ENCODE data around the gene PPP2R1B. TPM values are rescaled to one million over a fixed set of nuclear protein-coding genes. Genes with fewer than 3 reads are reported as not detected.

PPP2R1B gene
- total RNA-seq, 2 experiments from 2014 or later, result 56.4 to 57.7 TPM

GRCh38 chr11:111765320-111765983 is 737 bp downstream of the PPP2R1B start:
- CTCF ChIA-PET, result interaction anchor here (0.7 to 11.5 kb wide), 12 partner anchors 12 to 319 kb away, joined by 3 to 118 read pairs (median 4); no protein-coding TSS in a partner anchor
- peaks cover 45% of the 10 kb centered on the region for H3K36me3 Mint-ChIP-seq (ENCODE audit: low read depth)

GRCh38 chr11:111764621-111765020 is 1.6 kb downstream of the PPP2R1B start:
- Mint-ChIP-seq H3K27me3 (ENCODE audit: low read depth) (no peaks in the 10 kb centered on the region), H3K36me3 (ENCODE audit: low read depth) (peaks cover 52% of the 10 kb centered on the region), H3K9me3 (ENCODE audit: insufficient read depth) (no peaks in the 10 kb centered on the region), H3K4me3 (peak overlapping the region; percentile 99), H3K27ac (no peak overlapping the region), H3K4me1 (ENCODE audit: low read depth) (peaks cover 27% of the 10 kb centered on the region)
- ChIA-PET CTCF (interaction anchor here (0.7 to 11.5 kb wide), 9 partner anchors 13 to 217 kb away, joined by 3 to 118 read pairs (median 4); no protein-coding TSS in a partner anchor), POLR2A (interaction anchor here (0.7 to 1.1 kb wide), 5 partner anchors 18 to 322 kb away, joined by 3 read pairs; partner anchors contain the start of genes SDHD and TIMM8B)
- no peak for ATAC-seq
- DNase-seq, result no peak

More at GRCh38 chr11:111765320-111765983, 737 bp downstream of the PPP2R1B start:
- Mint-ChIP-seq H3K4me1 (ENCODE audit: low read depth) (peaks cover 27% of the 10 kb centered on the region), H3K27me3 (ENCODE audit: low read depth) (no peaks in the 10 kb centered on the region), H3K9me3 (ENCODE audit: insufficient read depth) (no peaks in the 10 kb centered on the region), H3K27ac (peak overlapping the region; percentile 98), H3K4me3 (peak overlapping the region; percentile 99)
- ATAC-seq (no peak), DNase-seq (no peak)
- POLR2A ChIA-PET, result interaction anchor here (0.7 to 2.0 kb wide), 5 partner anchors 12 to 321 kb away, joined by 3 to 6 read pairs (median 3); partner anchors contain the start of genes SDHD and TIMM8B

GRCh38 chr11:111762981-111763643 is 3.1 kb downstream of the PPP2R1B start:
- Mint-ChIP-seq H3K4me1 (ENCODE audit: low read depth) (peaks cover 27% of the 10 kb centered on the region), H3K4me3 (no peak overlapping the region), H3K27me3 (ENCODE audit: low read depth) (no peaks in the 10 kb centered on the region), H3K9me3 (ENCODE audit: insufficient read depth) (no peaks in the 10 kb centered on the region), H3K36me3 (ENCODE audit: low read depth) (peaks cover 65% of the 10 kb centered on the region), H3K27ac (no peak overlapping the region)
- POLR2A ChIA-PET, result no interaction called here
- CTCF ChIA-PET, result interaction anchor here (0.7 to 11.5 kb wide), 7 partner anchors 10 to 176 kb away, joined by 3 to 118 read pairs (median 3); partner anchors contain the start of gene SIK2
- ATAC-seq (no peak), DNase-seq (no peak)

- H3K27ac Mint-ChIP-seq, result no peak overlapping the region
- no peaks in the 10 kb centered on the region for H3K9me3 Mint-ChIP-seq (ENCODE audit: insufficient read depth)
- ChIA-PET CTCF (interaction anchor here (1.1 to 11.5 kb wide), 7 partner anchors 10 to 176 kb away, joined by 3 to 118 read pairs (median 5); no protein-coding TSS in a partner anchor), POLR2A (no interaction called here)
- H3K36me3 Mint-ChIP-seq (ENCODE audit: low read depth), result peaks cover 69% of the 10 kb centered on the region
- no peak for ATAC-seq
- H3K4me3 Mint-ChIP-seq, result no peak overlapping the region
- DNase-seq, result no peak
- H3K4me1 Mint-ChIP-seq (ENCODE audit: low read depth), result peaks cover 27% of the 10 kb centered on the region
- H3K27me3 Mint-ChIP-seq (ENCODE audit: low read depth), result no peaks in the 10 kb centered on the region
Measured at GRCh38 chr11:111762526-111762925, 3.7 kb downstream of the PPP2R1B start.

GRCh38 chr11:111761036-111761435 is 5.2 kb downstream of the PPP2R1B start:
- H3K4me3 Mint-ChIP-seq, result no peak overlapping the region
- POLR2A ChIA-PET, result interaction anchor here (0.6 kb wide), 1 partner anchor 152 kb away, joined by 3 read pairs; no protein-coding TSS in a partner anchor
- H3K27me3 Mint-ChIP-seq (ENCODE audit: low read depth), result no peaks in the 10 kb centered on the region
- DNase-seq (no peak), ATAC-seq (no peak)
- H3K36me3 Mint-ChIP-seq (ENCODE audit: low read depth), result peaks cover 74% of the 10 kb centered on the region
- CTCF ChIA-PET, result interaction anchor here (1.3 to 11.5 kb wide), 5 partner anchors 8 to 174 kb away, joined by 4 to 118 read pairs (median 7); no protein-coding TSS in a partner anchor
- H3K27ac Mint-ChIP-seq, result no peak overlapping the region
- H3K4me1 Mint-ChIP-seq (ENCODE audit: low read depth), result peaks cover 19% of the 10 kb centered on the region
- H3K9me3 Mint-ChIP-seq (ENCODE audit: insufficient read depth), result no peaks in the 10 kb centered on the region

GRCh38 chr11:111759778-111760407 is 6.3 kb downstream of the PPP2R1B start:
- Mint-ChIP-seq H3K9me3 (ENCODE audit: insufficient read depth) (no peaks in the 10 kb centered on the region), H3K27ac (no peak overlapping the region), H3K4me3 (no peak overlapping the region), H3K36me3 (ENCODE audit: low read depth) (peaks cover 68% of the 10 kb centered on the region), H3K27me3 (ENCODE audit: low read depth) (no peaks in the 10 kb centered on the region), H3K4me1 (ENCODE audit: low read depth) (peaks cover 15% of the 10 kb centered on the region)
- ChIA-PET CTCF (interaction anchor here (0.8 to 11.5 kb wide), 5 partner anchors 18 to 305 kb away, joined by 3 to 118 read pairs (median 3); no protein-coding TSS in a partner anchor), POLR2A (no interaction called here)
- DNase-seq (no peak), ATAC-seq (no peak)

GRCh38 chr11:111759376-111759775 is 6.8 kb downstream of the PPP2R1B start:
- DNase-seq (no peak), ATAC-seq (no peak)
- Mint-ChIP-seq H3K27ac (no peak overlapping the region), H3K4me3 (no peak overlapping the region), H3K27me3 (ENCODE audit: low read depth) (no peaks in the 10 kb centered on the region), H3K4me1 (ENCODE audit: low read depth) (peaks cover 10% of the 10 kb centered on the region), H3K9me3 (ENCODE audit: insufficient read depth) (no peaks in the 10 kb centered on the region), H3K36me3 (ENCODE audit: low read depth) (peaks cover 64% of the 10 kb centered on the region)
- ChIA-PET CTCF (interaction anchor here (1.2 to 11.5 kb wide), 3 partner anchors 18 to 304 kb away, joined by 3 to 118 read pairs (median 3); no protein-coding TSS in a partner anchor), POLR2A (no interaction called here)

- H3K4me1 Mint-ChIP-seq (ENCODE audit: low read depth), result no peaks in the 10 kb centered on the region
- H3K27me3 Mint-ChIP-seq (ENCODE audit: low read depth), result no peaks in the 10 kb centered on the region
- ATAC-seq, result no peak
- H3K27ac Mint-ChIP-seq, result no peak overlapping the region
- DNase-seq, result no peak
- ChIA-PET POLR2A (no interaction called here), CTCF (interaction anchor here (1.0 kb wide), 1 partner anchor 152 kb away, joined by 4 read pairs; no protein-coding TSS in a partner anchor)
- H3K4me3 Mint-ChIP-seq, result no peak overlapping the region
- H3K36me3 Mint-ChIP-seq (ENCODE audit: low read depth), result peaks cover 61% of the 10 kb centered on the region
- H3K9me3 Mint-ChIP-seq (ENCODE audit: insufficient read depth), result no peaks in the 10 kb centered on the region
Measured at GRCh38 chr11:111756097-111756496, 10.1 kb downstream of the PPP2R1B start.

GRCh38 chr11:111749646-111750045 is 16.5 kb downstream of the PPP2R1B start:
- no peaks in the 10 kb centered on the region for H3K4me1 Mint-ChIP-seq (ENCODE audit: low read depth)
- H3K9me3 Mint-ChIP-seq (ENCODE audit: insufficient read depth), result no peaks in the 10 kb centered on the region
- DNase-seq (no peak), ATAC-seq (no peak)
- no peak overlapping the region for H3K27ac Mint-ChIP-seq
- ChIA-PET CTCF (no interaction called here), POLR2A (no interaction called here)
- peaks cover 69% of the 10 kb centered on the region for H3K36me3 Mint-ChIP-seq (ENCODE audit: low read depth)
- H3K4me3 Mint-ChIP-seq, result no peak overlapping the region
- no peaks in the 10 kb centered on the region for H3K27me3 Mint-ChIP-seq (ENCODE audit: low read depth)

GRCh38 chr11:111748035-111748804 is 18.0 kb downstream of the PPP2R1B start:
- no peak overlapping the region for H3K4me3 Mint-ChIP-seq
- DNase-seq (no peak), ATAC-seq (no peak)
- peaks cover 70% of the 10 kb centered on the region for H3K36me3 Mint-ChIP-seq (ENCODE audit: low read depth)
- H3K27ac Mint-ChIP-seq, result no peak overlapping the region
- ChIA-PET POLR2A (no interaction called here), CTCF (no interaction called here)
- H3K4me1 Mint-ChIP-seq (ENCODE audit: low read depth), result no peaks in the 10 kb centered on the region
- no peaks in the 10 kb centered on the region for H3K9me3 Mint-ChIP-seq (ENCODE audit: insufficient read depth)
- H3K27me3 Mint-ChIP-seq (ENCODE audit: low read depth), result no peaks in the 10 kb centered on the region

All from activated CD8-positive, alpha-beta T cell treated with anti-CD3 and anti-CD28 coated beads, Interleukin-2, amount 10 ng/mL, durations not matched to agents 7 days and 5 days (primary cell).